GM21515 (cell line): ENCODE measurements around the gene PHF23.
A peak's percentile ranks its signal among the peaks of the same experiment; 100 is the strongest.
"Not testable (repeated sequence)": the region's sequence is repeated elsewhere in the genome, so short reads cannot be mapped to it uniquely, and the experiment has no call there.

Source experiments
- ATAC-seq: cut with Tn5 transposase; IDR thresholded peaks from one replicate; pipeline ENCODE4 v1.9.1; 2021; ENCODE audit not compliant: unreplicated experiment

The PHF23 gene

DNA sequence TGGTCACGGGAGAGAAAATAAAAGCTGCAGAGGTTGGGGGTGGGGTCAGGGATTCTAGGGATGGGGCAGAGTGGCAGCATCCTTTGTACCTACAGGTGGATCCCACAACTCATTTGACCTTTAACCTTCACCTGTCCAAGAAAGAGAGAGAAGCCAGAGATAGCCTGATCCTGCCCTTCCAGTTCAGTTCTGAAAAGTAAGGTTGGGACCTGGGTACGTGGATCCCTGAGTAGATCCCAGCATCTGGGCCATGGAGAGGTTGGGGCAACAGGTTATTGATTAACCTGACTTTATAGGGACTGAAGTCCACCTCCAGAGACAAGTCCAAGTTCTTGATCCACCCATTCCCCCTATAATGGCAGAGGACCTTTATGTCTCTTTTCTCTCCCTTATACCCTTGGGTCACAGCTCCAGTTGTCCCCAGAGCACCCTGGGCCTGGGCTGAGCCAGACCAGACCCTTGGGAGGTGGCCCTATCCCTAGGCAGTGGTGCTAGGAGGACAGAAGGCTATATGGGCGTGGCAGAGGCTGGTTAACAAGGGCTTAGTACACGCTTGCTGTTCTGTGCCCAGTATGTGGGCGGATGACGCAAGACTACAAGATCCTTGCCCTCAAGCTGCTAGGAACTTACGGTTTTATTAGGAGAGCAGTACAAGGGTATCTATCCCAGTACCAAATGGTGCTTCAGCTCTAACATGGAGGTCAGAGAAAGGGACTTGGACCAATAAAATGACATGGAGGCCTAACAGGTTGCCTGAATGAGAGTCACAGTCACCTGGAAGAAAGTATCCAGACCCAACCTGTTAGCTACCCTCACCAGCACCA, 19.7 kb upstream of the PHF23 start:
- no peak for ATAC-seq

DNA sequence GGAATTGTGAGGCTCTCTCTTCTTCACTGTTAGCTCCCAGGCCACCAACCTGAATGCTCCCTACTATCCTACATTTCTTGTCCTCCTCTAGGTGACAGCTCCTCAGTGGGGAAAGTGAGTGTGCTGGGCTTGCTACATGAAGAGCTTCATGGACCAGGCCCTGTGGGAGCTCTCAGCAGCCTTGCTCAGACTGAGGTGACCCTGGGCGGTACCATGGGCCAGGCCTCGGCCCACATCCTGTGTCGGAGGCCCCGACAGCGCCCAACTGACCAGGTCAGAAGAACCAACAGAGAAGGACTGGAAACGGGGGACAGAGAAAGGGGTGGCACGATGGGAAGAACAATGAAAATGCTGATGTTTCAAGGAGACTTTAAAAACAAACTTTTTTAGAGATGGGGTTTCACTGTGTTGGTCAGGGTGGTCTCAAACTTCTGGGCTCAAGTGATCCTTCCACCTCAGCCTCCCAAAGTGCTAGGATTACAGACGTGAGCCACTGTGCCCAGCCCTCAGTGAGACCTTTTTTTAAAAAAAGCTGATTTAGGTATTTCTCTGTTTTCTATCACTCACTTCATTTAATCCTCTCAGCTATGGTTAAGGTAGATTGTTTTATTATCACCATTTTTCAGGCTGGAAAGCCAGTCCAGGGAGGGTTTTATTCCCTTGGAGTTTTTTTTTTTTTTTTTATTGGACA, 17.7 kb upstream of the PHF23 start:
- no peak for ATAC-seq

DNA sequence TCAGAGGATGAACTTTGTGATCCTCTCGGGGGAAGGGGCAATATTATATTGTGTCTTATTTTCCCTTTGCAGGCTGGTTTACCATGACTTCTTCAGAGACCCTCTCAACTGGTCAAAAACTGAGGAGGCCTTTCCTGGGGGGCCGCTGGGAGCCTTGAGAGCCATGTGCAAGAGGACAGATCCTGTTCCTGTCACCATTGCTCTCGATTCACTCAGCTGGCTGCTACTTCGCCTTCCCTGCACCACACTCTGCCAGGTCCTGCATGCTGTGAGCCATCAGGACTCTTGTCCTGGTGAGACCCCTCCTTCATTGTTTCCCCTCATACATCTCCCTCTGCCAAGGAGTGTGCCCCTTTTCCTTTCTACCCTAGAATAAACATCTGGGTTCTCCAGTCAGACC, 15.3 kb upstream of the PHF23 start:
- no peak for ATAC-seq

DNA sequence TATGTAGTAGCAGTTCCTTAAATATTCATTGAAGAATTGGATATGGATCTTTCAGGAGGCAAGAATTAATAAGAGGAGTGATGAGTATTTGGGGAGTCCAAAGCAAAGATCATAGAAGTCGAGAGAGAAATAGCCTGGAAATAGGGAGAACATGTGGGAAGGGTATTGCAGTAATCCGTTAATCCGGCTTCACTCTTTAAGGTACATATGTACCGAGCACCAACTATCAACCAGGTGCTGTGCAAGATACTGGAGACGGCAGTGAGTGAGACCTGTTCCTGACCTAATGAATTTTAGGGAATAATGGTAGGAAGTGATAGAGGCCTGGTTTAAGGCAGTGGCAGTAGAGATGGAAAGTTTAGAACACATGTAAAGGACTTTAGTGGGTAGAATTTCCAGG, 13.8 kb upstream of the PHF23 start:
- no peak for ATAC-seq

DNA sequence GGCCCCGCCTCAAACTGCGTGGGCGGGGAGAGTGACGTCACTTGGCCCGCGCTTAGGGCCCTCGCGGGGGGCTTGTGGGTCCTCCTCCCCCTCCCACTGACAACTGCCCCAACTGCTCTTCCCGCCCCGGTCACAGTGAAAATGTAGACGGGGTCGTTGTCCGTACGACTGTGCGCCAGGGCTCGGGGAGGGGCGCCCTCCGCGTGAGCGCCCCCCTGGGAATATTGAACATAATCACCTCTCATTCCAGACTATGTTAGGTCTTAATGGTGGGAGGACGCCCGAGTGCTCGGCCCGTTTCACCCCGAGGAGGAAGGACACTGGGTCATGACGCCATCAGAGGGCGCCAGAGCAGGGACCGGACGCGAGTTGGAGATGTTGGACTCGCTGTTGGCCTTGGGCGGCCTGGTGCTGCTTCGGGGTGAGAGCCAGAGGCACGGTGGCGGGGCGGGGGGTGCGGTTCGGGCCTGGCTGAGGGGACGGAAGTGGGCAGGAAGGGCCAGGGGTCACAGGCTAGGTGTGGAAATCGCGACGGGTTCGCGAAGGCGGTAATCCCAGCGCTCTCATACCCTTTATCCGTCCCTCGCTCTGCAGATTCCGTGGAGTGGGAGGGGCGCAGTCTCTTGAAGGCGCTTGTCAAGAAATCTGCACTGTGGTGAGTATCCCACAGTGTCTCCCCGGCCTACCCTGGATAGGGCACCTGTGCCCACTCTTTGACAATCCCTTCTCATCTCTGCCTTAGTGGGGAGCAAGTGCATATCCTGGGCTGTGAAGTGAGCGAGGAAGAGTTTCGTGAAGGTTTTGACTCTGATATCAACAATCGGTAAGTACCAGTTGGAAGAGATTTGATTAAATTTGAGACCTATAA, 13.2 kb upstream of the PHF23 start, which contains the start of gene ELP5:
Gene ELP5, plus strand, starts transcription at position 40 of the 868 bp plus-strand sequence. Its CDS starts 336 bp downstream, at position 376.
- peak; percentile 46 for ATAC-seq

DNA sequence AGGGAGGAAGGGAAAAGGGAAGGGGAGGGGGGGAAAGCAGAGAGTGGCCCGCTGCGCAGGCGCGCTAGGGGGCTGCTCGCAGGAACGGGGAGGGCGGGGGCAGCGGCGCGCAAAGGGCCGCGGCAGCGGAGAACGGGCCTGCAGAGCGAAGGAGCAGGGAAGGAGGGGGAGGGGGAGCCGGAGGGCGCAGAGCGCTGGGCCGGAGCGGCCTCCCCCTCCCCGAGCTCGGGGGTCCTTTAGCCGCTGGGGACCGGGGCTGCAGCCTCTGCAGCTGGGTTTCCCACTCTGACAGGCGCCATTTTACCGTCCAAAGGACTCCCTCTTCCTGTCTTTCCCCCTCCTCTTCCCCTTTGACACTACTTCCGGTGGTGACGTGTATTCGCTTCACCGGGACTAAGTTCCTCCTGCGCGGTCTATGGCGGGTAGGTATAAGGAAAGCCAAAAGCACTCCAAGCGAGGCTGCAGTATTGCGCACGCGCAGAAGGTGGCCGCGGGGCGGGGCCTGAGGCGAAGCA, 12.5 kb upstream of the PHF23 start, which contains the start of gene CTDNEP1:
Gene CTDNEP1, minus strand, starts transcription at position 74 of the 515 bp plus-strand sequence. CDS start 438 bp downstream, outside the sequence.
- peak; percentile 78 for ATAC-seq

DNA sequence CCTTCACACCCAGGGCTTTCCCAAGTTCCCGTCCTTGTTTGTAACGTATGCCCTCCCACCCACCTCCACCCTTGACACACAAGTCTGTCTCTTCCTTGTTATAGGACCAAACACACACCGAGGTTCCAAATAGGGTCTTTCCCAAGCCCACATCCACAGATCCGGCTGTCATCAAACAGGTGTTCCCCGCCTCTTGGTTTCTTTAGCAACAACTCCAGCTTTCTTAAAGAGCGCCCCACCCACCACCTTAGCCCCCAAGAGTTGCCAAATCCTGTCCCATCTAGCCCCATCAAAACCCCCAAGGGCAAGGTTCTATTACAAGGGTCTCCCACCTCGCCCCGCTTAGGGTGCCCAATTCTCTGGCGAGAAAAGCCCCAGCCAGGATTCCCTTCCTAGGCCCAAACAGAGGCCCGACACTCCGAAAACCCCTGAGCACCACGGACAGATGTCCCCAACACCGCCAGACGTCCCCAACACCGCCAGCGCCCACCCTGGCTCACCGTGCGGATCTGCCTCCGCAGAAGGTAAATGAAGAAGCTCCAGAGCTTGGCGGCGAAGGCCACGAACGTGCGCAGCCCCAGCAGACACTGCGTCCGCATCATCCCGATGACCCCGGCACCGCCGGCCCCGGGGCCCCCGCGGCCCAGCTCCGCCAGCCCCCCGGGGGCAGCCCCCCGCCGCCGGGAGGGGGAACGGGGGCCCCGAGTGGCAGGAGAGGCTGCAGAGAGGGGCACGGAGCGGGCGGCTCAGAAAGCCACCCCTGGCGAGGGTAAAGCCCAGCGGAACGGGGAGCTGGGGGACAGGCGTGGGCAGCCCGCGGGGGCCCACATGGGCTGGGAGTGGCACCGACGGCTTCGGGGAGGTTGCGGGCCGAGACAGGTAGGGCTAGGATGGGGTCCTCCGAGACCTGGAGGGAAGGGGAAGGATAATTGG, 11.7 kb upstream of the PHF23 start:
- no peak for ATAC-seq

DNA sequence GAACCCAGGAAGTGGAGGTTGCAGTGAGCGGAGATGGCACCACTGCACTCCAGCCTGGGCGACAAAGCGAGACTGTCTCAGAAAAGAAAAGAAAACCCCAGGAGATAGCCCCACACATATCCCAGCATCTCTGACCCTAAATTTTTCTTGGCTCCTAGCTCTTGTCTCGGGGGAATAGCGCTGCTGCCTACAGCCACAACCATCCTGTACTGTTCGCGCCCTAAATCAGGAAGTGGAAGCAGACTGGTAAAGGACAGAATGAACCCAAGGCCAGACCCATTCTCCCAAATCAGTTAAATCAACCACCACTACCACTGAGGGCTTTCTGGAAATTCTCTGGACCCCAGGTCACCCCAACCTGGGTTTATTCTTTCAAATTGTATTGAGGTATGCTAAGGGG, 10.6 kb upstream of the PHF23 start:
- no peak for ATAC-seq

DNA sequence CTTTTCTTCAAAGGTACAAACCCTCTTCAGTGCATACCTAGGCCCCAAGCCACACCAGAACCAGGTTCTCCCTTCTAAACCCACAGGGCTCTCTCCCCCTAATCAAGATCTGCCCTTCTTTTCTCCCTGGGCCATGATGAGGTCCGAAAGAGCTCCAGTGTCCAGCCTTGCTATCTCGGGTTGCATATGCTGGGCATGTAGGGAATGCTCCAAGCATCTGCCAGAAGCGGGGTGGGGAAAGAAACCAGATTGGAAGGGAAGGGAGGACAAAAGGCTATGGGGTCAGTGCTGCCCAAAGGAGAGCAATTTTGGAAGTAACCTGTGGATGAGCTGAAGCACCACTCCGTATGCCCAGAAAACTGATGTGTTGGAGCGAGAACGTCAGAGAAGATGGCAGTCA, 10.0 kb upstream of the PHF23 start:
- no peak for ATAC-seq

DNA sequence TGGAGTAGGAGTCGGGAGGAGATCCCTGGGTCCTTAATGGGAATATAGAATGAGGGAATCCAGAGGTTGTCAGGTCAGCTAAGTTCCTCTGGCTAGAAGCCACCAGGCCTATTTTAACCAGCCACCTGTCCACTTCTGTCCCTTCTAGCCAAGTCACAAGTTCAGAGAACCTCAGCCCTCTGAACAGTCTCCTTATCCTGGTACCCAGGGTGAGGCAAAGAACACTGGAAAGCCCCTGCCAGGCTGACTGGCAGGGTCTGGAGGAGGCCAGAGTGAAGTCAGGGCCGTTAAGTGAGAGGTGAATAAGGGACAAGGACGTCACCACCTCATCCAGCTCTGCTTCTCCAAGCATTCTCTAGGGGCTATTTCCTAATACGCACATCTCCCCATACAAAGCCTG, 9.5 kb upstream of the PHF23 start:
- no peak for ATAC-seq

DNA sequence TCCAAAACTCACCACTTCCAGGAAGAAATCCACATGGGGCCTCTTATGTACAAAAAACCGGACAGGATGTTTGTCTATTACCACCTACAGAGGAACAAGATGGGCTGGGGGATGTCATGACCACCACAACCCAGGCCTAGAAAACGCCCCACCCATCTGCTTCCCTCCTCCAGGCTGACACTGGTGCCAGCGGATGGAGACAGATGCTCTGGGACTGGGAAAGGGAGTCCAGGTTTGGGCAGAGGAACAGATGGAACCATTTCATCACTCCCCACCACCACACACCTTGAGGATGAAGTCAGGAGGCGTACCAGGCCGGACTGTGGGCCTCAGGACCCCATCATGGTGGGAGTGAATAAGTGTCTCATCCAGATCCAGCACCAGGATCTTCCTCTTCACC, 7.5 kb upstream of the PHF23 start:
- no peak for ATAC-seq

DNA sequence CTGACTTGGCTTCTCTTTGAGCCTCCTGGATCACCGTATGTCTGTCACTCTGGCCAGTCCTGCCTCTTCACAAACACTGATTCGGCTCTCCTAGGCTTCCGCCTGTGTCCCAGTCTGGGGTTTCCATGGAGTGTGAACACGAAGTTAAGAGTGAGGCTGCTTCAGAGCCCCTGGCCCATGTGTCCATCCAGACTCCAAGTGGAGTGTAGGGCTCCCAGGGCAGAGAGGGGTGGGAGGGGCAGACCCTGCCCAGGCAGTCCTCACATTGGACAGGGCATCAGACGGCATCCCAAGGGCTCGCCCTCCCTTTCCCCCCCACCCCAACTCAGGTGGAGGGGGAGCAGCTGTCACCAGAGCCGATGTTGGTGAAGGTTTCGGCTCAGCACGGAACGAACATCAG, 4.6 kb upstream of the PHF23 start:
- ATAC-seq = not testable (repeated sequence)

DNA sequence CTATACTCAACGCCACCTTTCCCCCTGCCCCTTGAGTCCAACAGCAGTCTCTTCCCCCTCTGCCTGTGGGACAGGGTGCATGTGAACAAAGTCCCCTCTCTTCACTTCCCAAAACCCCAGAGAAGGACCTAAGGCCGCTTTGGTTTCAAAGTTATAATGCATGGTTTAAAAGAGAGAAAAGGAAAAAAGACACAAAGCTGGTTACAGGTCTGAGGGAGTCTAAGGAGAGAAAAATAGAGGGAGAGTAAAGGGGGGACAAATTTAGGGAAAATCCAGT, 4.1 kb upstream of the PHF23 start:
- ATAC-seq = no peak

DNA sequence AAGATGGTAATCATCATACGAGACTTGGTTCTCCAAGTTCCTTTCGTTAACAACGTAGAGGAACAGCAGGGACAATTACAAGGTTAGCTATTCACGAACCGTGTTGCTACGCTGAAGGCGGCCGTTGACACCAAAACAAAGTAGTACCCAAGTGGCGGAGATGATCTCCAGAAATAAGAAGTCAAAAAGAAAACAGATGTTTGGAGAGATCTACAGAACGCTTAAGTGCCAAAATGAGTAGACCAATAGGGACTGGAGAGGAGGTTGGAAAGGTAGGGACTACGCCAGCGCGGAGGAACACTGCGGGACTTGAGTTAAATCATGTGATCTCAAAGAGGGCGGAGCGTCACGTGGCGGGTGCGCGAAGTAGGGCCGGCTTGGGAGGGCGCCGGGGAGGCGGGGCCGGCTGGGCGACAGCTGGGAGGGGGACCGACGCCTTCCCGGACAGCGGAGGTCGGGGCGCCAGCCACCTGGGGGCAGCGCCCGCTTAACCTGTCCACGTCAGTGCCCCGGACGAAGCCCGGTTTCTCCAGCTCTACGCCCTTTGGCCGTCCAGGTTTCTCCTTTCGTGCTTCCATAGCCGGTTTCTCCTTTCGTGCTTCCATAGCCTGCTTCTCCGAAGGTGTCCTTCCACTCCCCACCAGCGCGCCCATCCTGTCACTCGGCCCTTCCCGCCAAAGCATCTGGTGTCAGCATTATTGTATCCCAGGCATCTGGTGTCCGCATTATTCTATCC, 3.6 kb upstream of the PHF23 start:
- peak; percentile 39 for ATAC-seq

DNA sequence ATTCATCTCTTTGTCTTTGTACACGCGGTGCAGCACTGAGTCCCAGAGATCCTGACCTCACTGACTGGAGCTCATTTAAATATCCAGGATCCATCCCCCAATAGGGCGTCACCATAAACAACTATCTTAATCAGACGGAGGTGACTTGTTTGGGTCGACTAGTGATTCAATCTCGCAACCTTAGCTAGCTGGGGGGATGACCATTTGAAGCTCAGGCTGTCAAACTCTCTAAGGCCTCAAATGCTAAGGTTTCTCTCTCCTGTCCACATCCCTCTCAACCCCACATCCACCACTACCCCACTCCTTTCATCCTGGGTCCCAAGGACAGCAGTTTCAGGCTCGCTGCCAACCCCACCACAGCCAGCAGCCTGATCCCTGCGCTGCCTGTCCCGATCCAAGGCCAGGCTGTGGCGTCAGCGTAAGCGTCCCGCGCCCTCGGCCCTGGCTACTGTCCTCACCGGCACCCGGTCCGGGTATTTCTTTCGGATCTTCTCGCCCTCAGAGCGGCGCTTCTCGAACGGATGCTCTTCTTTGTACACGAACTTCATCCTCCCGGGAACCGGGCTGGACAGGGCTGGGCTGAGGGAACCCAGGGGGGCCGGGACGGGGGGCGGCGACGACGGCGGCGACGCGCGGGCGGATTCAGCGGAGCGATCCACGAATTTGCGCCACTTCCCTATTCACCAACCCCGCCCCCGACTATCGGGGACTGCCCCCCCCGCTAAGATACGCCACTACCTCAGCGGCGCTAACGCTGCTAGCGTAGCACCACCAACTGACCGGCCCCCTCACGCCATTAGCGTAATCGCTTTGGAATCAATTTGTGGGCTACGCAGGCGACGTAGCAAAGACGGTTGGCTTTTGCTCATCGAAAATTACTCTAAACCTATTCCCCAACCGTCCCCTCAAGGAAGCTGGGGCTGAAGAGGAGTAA, 2.8 kb upstream of the PHF23 start, which contains the start of gene GABARAP:
Gene GABARAP, minus strand, starts transcription at position 667 of the 934 bp plus-strand sequence. Its CDS starts 119 bp downstream, at position 548.
- peak; percentile 20 for ATAC-seq

DNA sequence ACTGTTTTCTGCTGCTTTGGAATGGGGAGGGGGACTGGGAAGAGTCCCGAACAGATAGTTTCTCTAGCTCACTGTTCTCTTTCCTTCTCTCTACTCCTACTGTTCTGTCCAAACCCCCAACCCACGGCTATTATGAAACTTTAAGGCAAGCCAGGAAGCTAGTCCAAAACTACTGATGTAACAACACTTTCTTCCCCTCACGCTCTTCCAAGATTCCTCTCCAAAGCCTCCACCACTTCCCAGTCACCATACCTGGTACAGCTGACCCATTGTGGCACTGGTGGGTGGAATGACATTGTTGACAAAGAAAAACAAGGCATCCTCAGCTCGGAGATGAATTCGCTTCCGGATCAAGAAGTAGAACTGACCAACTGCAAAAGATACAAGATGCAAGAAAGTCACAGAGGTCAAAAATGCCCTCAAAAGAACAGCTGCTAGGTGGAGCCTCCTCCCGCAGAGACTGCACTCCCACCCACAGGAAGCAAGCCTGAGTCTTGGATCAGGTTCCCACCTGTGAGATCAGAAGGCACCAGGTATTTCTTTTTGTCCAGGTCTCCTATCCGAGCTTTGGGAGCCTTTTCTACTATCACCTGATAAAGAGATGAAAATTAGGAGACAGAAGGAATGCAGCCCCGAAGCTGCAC, 2.0 kb upstream of the PHF23 start:
- ATAC-seq = no peak

DNA sequence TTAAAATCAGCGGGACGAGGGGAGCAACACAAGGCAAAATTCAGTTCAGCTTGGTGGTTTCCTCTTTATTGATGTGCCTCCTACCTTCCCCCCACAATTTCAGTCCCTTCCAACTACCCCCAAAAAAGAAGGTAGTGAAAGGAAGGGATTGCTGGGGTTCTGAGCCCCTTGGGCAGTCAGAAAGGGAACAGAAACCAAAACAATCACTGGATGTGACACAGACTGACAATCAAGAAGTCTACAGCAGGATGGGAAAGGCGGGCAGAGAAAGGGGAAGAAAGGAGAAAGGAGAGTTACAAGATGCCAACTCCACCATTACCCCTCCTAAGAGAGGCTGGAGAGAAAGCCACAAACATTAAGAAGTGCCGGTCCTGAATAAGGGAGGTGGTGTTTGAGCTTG, 1.1 kb upstream of the PHF23 start:
- ATAC-seq = no peak
